HG03108 (cell line): Measurements from ENCODE around the gene FARSA.
"Not testable (repeated sequence)": the region's sequence is repeated elsewhere in the genome, so short reads cannot be mapped to it uniquely, and the experiment has no call there.

Experiments used
- ATAC-seq: cut with Tn5 transposase; IDR thresholded peaks from one replicate; pipeline ENCODE4 v1.9.1; 2021; ENCODE audit warnings: moderate library complexity; ENCODE audit not compliant: unreplicated experiment

The FARSA gene

DNA sequence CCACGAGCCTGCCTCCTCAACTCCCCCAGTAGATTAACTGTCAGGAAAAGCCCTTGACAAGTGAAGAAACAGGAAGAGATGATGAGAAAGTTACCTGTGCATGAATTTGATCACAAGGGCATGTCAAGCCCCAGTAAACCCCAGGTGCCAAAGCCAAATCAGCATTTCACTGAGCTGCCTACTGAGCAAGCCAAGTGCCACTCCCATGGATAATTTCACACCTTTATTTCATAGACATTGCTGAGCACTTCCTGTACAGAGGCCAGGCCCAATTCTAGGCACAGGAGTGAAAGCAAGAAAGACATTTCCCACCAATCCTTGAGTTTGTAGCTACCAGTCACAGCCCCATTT, 21.1 kb upstream of the FARSA start:
- no peak for ATAC-seq

GRCh38 chr19:12953799-12954611, 20.5 kb upstream of the FARSA start:
- ATAC-seq, result no peak

GRCh38 chr19:12953138-12953798, 19.8 kb upstream of the FARSA start:
- no peak for ATAC-seq

GRCh38 chr19:12952488-12953137, 19.1 kb upstream of the FARSA start:
- no peak for ATAC-seq

DNA sequence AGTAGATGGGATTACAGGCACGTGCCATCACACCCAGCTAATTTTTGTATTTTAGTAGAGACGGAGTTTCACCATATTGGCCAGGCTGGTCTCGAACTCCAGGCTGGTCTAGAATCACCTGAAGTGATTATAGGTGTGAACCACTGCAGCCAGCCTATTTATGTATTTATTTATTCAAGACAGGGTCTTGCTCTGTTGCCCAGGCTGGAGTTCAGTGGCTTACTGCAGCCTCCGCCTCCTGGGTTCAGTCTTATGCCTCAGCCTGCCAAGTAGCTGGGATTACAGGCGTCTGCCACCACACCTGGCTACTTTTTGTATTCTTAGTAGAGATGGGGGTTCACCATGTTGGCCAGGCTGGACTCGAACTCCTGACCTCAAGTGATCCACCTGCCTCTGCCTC, 18.5 kb upstream of the FARSA start:
- ATAC-seq, result not testable (repeated sequence)

- ATAC-seq, result no peak
Observed at GRCh38 chr19:12949363-12950283, 16.1 kb upstream of the FARSA start.

GRCh38 chr19:12948612-12949362, 15.3 kb upstream of the FARSA start:
- ATAC-seq, result no peak

DNA sequence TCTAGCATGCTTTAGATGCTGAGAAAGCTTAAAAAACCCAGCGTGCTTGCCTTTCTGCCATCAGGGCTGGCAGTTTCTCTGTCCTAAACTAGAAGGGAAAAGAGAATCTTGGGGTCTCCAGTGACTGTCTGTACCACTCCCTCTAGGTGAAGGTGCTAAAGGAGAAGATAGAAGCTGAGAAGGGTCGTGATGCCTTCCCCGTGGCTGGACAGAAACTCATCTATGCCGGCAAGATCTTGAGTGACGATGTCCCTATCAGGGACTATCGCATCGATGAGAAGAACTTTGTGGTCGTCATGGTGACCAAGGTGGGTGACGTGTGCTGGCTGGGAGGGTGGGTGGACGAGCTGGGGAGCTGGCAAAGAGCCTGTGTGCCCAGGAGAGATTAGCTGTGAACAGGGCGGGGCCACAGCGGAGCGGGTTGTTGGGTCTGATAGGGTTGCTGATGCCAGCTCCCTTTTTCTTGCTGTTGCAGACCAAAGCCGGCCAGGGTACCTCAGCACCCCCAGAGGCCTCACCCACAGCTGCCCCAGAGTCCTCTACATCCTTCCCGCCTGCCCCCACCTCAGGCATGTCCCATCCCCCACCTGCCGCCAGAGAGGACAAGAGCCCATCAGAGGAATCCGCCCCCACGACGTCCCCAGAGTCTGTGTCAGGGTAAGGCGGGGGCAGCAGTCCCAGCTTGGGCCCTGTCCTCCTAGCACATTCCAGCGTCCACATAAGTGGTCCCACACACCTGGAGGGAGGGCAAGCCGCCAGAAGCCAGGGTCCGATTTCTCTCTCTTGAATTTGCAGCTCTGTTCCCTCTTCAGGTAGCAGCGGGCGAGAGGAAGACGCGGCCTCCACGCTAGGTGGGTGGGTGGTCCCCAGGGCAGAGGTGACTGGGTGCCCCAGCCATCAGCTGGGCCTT, 14.4 kb upstream of the FARSA start:
- ATAC-seq, result no peak

- no peak for ATAC-seq
Observed at GRCh38 chr19:12946731-12947496, 13.4 kb upstream of the FARSA start.

GRCh38 chr19:12946092-12946721, 12.7 kb upstream of the FARSA start:
- peak; percentile 29 for ATAC-seq

GRCh38 chr19:12945479-12946091, 12.1 kb upstream of the FARSA start, which contains the start of gene RAD23A:
Gene RAD23A (plus strand): TSS chr19:12945862. CDS start chr19:12945949, 87 bp downstream.
- ATAC-seq, result peak; percentile 63

- no peak for ATAC-seq
Observed at GRCh38 chr19:12944104-12944674, 10.7 kb upstream of the FARSA start.

GRCh38 chr19:12943437-12944044, 10.0 kb upstream of the FARSA start:
- no peak for ATAC-seq

DNA sequence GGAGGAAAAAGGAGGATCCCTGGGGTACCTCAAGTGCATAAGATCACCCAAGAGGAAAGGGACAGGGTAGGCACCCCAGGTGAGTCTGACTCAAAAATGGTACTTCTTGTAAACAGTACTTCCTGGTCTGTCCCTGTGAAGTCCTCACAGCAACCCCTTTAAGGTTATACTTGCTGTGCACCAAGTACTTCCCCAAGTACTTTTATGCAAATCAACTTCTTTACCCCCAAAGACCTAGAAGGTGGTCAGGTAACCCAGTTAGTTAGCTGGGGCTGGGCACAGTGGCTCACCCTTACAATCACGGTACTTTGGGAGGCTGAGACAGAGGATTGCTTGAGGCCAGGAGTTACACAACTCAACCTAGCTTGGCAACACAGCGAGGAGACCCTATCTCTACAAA, 7.4 kb upstream of the FARSA start:
- no peak for ATAC-seq

DNA sequence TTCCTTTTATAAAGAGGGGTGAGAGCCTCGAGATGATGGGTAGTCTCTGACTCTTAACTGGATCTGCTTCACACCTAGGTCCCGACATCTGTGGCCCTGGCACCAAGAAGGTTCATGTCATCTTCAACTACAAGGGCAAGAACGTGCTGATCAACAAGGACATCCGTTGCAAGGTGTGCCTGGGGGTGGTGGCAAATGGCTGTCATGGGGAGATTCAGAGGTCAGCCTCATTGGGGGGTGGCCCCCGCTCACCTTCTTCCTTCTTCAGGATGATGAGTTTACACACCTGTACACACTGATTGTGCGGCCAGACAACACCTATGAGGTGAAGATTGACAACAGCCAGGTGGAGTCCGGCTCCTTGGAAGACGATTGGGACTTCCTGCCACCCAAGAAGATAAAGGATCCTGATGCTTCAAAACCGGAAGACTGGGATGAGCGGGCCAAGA, 6.5 kb upstream of the FARSA start:
- ATAC-seq, result no peak

GRCh38 chr19:12938779-12939601, 5.5 kb upstream of the FARSA start:
- no peak for ATAC-seq
